Activated CD4-positive, alpha-beta T cell treated with anti-CD3 and anti-CD28 coated beads for 36 hours (primary cell): ENCODE data around the gene SEMA4G. TPM values are rescaled to one million over a fixed set of nuclear protein-coding genes. Genes with fewer than 3 reads are reported as not detected.

Experiments used
- ATAC-seq: fragments of 200-7000 bp; cut with Tn5 transposase; one replicate; pipeline ENCODE4 v1.10.0; 2021; ENCODE audit warnings: mild to moderate bottlenecking, moderate library complexity
- CTCF ChIA-PET: fragments of 350-600 bp; sonication (Branson Sonifier 250); formaldehyde crosslinking; loops from one replicate; lab custom pipeline; 2021; ENCODE audit warnings: antibody characterized with exemption; lab: Charles Lee
- POLR2A ChIA-PET: fragments of 350-600 bp; sonication (Branson Sonifier 250); formaldehyde crosslinking; loops from one replicate; lab custom pipeline; 2021; ENCODE audit warnings: antibody characterized with exemption, inconsistent platforms; lab: Charles Lee
- DNase-seq: peaks from one replicate; pipeline ENCODE4 v3.0.0-alpha.2; 2020
- H3K27ac Mint-ChIP-seq: one replicate; pipeline ENCODE4 v1.8.0; 2021; ENCODE audit warnings: mixed read lengths
- H3K27me3 Mint-ChIP-seq: one replicate; pipeline ENCODE4 v1.8.0; 2021; ENCODE audit warnings: mixed read lengths
- H3K36me3 Mint-ChIP-seq: one replicate; pipeline ENCODE4 v1.8.0; 2021; ENCODE audit warnings: low read depth, mixed read lengths
- H3K4me1 Mint-ChIP-seq: one replicate; pipeline ENCODE4 v1.8.0; 2021; ENCODE audit warnings: mixed read lengths
- H3K4me3 Mint-ChIP-seq: one replicate; pipeline ENCODE4 v1.8.0; 2021; ENCODE audit warnings: mild to moderate bottlenecking, moderate library complexity, mixed read lengths
- H3K9me3 Mint-ChIP-seq: one replicate; pipeline ENCODE4 v1.8.0; 2021; ENCODE audit warnings: low read depth, mixed read lengths
- intact Hi-C, 2 experiments: fragments of 100-400 bp; cut with DNase I in 1 of 2; cut with micrococcal nuclease in 1 of 2; formaldehyde crosslinking; loops; one replicate each; pipeline versions ENCODE4 v1.14.2 to v1.15.1; 2022 to 2024; cut with DNase I, micrococcal nuclease
- total RNA-seq, 2 experiments: library from RNA; stranded (reverse); gene quantifications; one replicate each; pipeline ENCODE4 v1.2.3, GENCODE V29; 2021

Gene SEMA4G
- total RNA-seq, 2 experiments from 2014 or later, result 0.62 to 0.84 TPM

DNA sequence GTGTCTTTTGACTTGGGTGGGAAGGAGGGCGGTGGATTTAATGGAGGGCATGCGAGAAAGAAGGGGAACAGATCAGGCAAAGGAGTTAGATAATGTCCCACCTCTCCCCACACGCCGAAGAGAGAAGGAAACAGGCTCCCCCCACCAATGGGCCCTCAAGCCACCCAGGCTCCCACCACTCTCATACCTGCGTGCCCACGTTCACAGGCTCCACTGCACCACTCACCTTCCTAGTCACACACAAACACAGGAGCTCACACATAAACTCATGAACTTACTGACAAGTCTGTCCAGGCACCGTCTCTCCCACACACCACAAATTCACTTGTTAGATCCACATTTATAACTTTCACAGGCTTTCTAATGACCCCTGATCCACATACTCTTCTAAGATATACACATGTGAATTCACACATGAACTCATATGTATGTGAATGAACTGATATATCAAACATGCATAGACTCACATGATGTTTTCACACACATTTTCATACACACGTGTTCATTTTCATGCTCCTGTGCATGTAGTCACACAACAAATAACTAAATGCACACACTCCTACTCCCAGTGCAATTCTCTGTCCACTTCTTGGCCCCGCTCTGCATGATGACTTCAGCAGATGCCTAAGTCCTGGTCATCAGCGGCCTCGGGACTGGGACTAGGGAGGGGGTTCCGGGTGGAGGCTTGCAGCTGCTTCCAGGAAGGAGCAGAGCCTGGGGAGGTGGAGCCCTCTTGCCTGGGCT lies 31.8 kb downstream of the SEMA4G start:
- Mint-ChIP-seq H3K36me3 (no peaks in the 10 kb centered on the region), H3K9me3 (no peaks in the 10 kb centered on the region), H3K27ac (peak overlapping the region; percentile 27), H3K4me3 (peak overlapping the region; percentile 50), H3K27me3 (no peaks in the 10 kb centered on the region), H3K4me1 (peaks cover 20% of the 10 kb centered on the region)
- ChIA-PET CTCF (interaction anchor here (0.7 kb wide), 1 partner anchor 18 kb away, joined by 3 read pairs; no protein-coding TSS in a partner anchor), POLR2A (no interaction called here)
- DNase-seq, result no peak
- ATAC-seq, result no peak
- intact Hi-C loops, result no loop called here

DNA sequence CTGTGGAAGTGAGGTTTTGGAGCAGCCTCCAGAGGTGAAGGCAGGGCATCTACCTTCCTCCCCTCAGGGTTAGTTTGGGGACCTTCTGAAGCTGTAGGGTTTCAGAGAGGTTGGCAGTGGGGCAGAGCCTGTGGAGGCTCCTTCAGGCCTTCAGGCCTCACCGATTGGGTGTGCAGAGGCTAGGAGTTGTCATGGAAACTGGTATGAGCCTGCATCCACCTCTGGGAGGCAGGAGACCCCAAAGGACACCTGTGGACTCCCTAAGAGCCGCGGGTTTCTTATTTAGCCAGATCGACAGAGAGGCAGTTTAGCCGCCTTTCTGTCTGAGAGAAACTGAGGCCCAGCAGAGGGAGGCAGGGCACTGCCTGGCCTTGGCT lies 32.3 kb downstream of the SEMA4G start:
- POLR2A ChIA-PET, result no interaction called here

DNA sequence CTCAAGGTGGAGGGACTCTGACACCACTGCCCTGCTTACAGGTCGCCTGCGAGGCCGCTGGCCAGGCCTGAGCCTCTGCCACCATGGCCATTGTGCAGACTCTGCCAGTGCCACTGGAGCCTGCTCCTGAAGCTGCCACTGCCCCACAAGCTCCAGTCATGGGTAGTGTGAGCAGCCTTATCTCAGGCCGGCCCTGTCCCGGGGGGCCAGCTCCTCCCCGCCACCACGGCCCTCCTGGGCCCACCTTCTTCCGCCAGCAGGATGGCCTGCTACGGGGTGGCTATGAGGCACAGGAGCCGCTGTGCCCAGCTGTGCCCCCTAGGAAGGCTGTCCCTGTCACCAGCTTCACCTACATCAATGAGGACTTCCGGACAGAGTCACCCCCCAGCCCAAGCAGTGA lies 33.2 kb downstream of the SEMA4G start:
- CTCF ChIA-PET, result interaction anchor here (1.2 to 2.4 kb wide), 3 partner anchors 11 to 17 kb away, joined by 3 to 13 read pairs (median 4); no protein-coding TSS in a partner anchor
- ATAC-seq (no peak), DNase-seq (no peak)
- H3K27ac Mint-ChIP-seq, result no peak overlapping the region
- no peaks in the 10 kb centered on the region for H3K27me3 Mint-ChIP-seq
- H3K4me3 Mint-ChIP-seq, result no peak overlapping the region
- H3K9me3 Mint-ChIP-seq, result no peaks in the 10 kb centered on the region
- H3K4me1 Mint-ChIP-seq, result peaks cover 13% of the 10 kb centered on the region
- H3K36me3 Mint-ChIP-seq, result no peaks in the 10 kb centered on the region
- POLR2A ChIA-PET, result no interaction called here
- intact Hi-C loops, result no loop called here

More for the DNA sequence above, 32.3 kb downstream of the SEMA4G start:
- Mint-ChIP-seq H3K27me3 (no peaks in the 10 kb centered on the region), H3K4me3 (no peak overlapping the region), H3K9me3 (no peaks in the 10 kb centered on the region), H3K36me3 (no peaks in the 10 kb centered on the region), H3K27ac (no peak overlapping the region), H3K4me1 (peaks cover 15% of the 10 kb centered on the region)
- CTCF ChIA-PET, result interaction anchor here (0.7 kb wide), 1 partner anchor 17 kb away, joined by 3 read pairs; no protein-coding TSS in a partner anchor
- intact Hi-C loops, result no loop called here
- DNase-seq (no peak), ATAC-seq (no peak)

- Mint-ChIP-seq H3K36me3 (no peaks in the 10 kb centered on the region), H3K4me3 (no peak overlapping the region), H3K27ac (no peak overlapping the region), H3K9me3 (no peaks in the 10 kb centered on the region), H3K4me1 (peaks cover 5% of the 10 kb centered on the region), H3K27me3 (no peaks in the 10 kb centered on the region)
- no peak for DNase-seq
- ChIA-PET POLR2A (no interaction called here), CTCF (interaction anchor here (0.7 to 2.4 kb wide), 10 partner anchors 11 to 958 kb away, joined by 3 to 13 read pairs (median 3); no protein-coding TSS in a partner anchor)
- no peak for ATAC-seq
- intact Hi-C loops, result no loop called here
Measured at GRCh38 chr10:101003639-101004206, 34.4 kb downstream of the SEMA4G start.

DNA sequence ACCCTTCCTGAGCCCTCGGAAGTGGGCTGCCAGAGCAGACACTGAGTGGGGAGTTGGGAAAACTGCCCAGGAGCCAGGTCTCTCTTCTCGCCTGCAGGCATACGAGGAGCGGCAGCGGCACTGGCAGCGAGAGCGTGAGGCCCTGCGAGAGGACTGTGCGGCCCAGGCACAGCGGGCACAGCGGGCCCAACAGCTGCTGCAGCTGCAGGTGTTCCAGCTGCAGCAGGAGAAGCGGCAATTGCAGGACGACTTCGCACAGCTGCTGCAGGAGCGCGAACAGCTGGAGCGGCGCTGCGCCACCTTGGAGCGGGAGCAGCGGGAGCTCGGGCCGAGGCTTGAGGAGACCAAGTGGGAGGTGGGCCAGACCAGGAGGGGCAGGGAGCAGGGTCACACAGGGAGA lies 36.1 kb downstream of the SEMA4G start:
- Mint-ChIP-seq H3K27me3 (no peaks in the 10 kb centered on the region), H3K4me3 (no peak overlapping the region), H3K4me1 (peaks cover 4% of the 10 kb centered on the region), H3K27ac (no peak overlapping the region), H3K36me3 (no peaks in the 10 kb centered on the region), H3K9me3 (no peaks in the 10 kb centered on the region)
- ChIA-PET POLR2A (no interaction called here), CTCF (interaction anchor here (1.1 kb wide), 1 partner anchor 10 kb away, joined by 4 read pairs; no protein-coding TSS in a partner anchor)
- intact Hi-C loops, result no loop called here
- no peak for DNase-seq
- ATAC-seq, result no peak

GRCh38 chr10:101005869-101006567 lies 36.7 kb downstream of the SEMA4G start:
- CTCF ChIA-PET, result interaction anchor here (0.6 to 1.7 kb wide), 4 partner anchors 9 to 29 kb away, joined by 3 to 6 read pairs (median 3); partner anchors contain the start of genes PDZD7 and SFXN3
- Mint-ChIP-seq H3K4me1 (peaks cover 2% of the 10 kb centered on the region), H3K9me3 (no peaks in the 10 kb centered on the region), H3K27ac (no peak overlapping the region), H3K36me3 (no peaks in the 10 kb centered on the region), H3K4me3 (no peak overlapping the region), H3K27me3 (no peaks in the 10 kb centered on the region)
- intact Hi-C loops, result no loop called here
- POLR2A ChIA-PET, result no interaction called here
- ATAC-seq (no peak), DNase-seq (no peak)

DNA sequence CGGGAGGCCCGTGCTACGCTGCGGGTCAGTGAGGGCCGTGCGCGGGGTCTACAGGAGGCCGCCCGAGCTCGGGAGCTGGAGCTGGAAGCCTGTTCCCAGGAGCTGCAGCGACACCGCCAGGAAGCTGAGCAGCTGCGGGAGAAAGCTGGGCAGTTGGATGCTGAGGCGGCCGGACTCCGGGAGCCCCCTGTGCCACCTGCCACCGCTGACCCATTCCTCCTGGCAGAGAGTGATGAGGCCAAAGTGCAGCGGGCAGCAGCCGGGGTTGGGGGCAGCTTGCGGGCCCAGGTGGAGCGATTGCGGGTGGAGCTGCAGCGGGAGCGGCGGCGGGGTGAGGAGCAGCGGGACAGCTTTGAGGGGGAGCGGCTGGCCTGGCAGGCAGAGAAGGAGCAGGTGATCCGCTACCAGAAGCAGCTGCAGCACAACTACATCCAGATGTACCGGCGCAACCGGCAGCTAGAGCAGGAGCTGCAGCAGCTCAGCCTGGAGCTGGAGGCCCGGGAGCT lies 37.3 kb downstream of the SEMA4G start:
- Mint-ChIP-seq H3K4me1 (no peaks in the 10 kb centered on the region), H3K27me3 (no peaks in the 10 kb centered on the region), H3K4me3 (no peak overlapping the region), H3K36me3 (no peaks in the 10 kb centered on the region), H3K27ac (no peak overlapping the region), H3K9me3 (no peaks in the 10 kb centered on the region)
- ChIA-PET POLR2A (no interaction called here), CTCF (interaction anchor here (0.6 to 2.2 kb wide), 8 partner anchors 9 to 95 kb away, joined by 3 to 10 read pairs (median 3); partner anchors contain the start of genes PDZD7 and SFXN3)
- intact Hi-C loops, result no loop called here
- ATAC-seq (no peak), DNase-seq (no peak)

- ChIA-PET CTCF (interaction anchor here (0.6 to 2.2 kb wide), 8 partner anchors 9 to 161 kb away, joined by 3 to 10 read pairs (median 3); partner anchors contain the start of genes PDZD7 and SFXN3), POLR2A (no interaction called here)
- ATAC-seq, result no peak
- Mint-ChIP-seq H3K4me3 (no peak overlapping the region), H3K36me3 (no peaks in the 10 kb centered on the region), H3K27ac (no peak overlapping the region), H3K4me1 (no peaks in the 10 kb centered on the region), H3K27me3 (no peaks in the 10 kb centered on the region), H3K9me3 (no peaks in the 10 kb centered on the region)
- intact Hi-C loops, result no loop called here
- no peak for DNase-seq
Measured at GRCh38 chr10:101007099-101007711, 37.9 kb downstream of the SEMA4G start.

DNA sequence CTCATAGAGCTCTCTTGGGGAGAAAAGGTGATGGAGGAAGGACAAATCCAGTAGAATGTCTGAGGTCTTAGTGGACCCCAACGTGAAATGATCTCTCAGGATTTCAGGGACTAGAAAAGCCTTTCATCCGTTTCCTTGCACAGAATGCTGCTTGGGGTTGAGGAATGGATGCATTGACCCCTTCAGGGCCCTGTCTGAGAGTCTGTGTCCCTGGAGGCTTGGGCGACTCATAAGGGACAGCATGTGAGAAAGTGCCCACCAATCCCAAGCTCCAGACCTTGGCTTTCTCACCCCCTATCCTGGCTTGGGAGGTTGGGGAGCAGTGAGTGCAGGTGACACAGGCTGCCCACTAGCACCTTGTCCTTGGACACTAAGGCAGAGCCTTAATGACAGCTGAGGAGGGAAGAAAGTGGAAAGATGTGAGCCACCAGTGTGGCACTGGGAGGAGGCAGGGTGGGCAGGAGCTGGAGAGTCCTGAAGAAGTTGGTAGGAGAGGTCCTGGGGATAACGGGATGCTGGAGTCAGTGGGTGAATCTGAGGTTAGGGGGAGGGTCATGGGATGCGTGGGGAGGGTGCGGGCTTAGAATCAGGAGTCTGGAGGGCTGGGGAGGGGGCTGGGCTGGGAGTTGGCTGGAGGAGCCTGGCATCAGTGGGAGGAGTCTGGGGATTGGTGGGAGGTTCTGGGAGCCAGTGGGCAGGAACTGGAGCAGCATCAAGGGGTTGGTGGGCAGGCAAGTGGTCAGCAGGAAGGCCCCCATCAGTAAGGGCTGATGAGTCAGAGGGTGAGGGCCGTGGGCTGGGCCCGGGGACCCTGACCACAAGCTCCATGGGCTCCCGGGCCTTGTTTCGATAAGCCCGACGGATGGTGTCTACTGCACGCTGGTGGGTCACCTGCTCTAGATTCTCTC lies 38.9 kb downstream of the SEMA4G start:
- H3K4me1 Mint-ChIP-seq, result peaks cover 7% of the 10 kb centered on the region
- ATAC-seq, result no peak
- H3K36me3 Mint-ChIP-seq, result no peaks in the 10 kb centered on the region
- H3K4me3 Mint-ChIP-seq, result no peak overlapping the region
- H3K27ac Mint-ChIP-seq, result no peak overlapping the region
- peaks cover under 1% of the 10 kb centered on the region for H3K27me3 Mint-ChIP-seq
- intact Hi-C loops, result no loop called here
- H3K9me3 Mint-ChIP-seq, result no peaks in the 10 kb centered on the region
- ChIA-PET POLR2A (no interaction called here), CTCF (interaction anchor here (0.6 to 2.2 kb wide), 5 partner anchors 10 to 162 kb away, joined by 3 to 10 read pairs (median 3); no protein-coding TSS in a partner anchor)
- no peak for DNase-seq

DNA sequence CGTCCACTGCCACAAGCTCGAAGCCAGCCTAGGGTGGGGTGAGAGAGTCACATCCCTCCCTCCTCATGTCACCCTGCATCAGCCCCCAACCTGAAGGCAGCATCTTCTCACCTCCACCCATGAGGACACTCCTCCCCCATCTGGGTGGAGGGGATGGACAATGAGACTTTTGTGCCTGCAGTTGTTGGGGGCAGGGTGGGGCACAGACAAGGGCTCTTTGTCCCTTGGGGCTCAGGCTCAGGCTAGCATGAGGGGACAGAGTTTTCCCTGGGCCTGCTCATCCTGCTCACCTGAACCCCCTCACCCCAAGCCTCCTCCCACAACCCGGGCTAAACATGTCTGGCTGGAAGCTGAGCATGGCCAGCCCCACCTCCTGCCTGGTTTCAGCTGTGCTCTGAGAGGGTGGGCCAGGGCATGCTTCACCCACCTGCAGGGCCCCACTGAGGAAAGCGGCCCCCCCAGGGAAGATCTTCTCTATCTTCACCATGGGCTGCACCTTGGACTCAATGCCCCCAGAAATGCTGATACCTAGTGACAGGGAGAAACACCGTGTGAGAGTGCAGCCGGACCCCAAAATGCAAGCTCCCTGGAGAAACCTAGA lies 39.6 kb downstream of the SEMA4G start:
- Mint-ChIP-seq H3K4me3 (no peak overlapping the region), H3K36me3 (no peaks in the 10 kb centered on the region), H3K4me1 (peaks cover 10% of the 10 kb centered on the region), H3K9me3 (no peaks in the 10 kb centered on the region), H3K27me3 (peaks cover 5% of the 10 kb centered on the region), H3K27ac (no peak overlapping the region)
- DNase-seq (no peak), ATAC-seq (no peak)
- POLR2A ChIA-PET, result no interaction called here
- CTCF ChIA-PET, result interaction anchor here (0.6 to 2.2 kb wide), 3 partner anchors 11 to 727 kb away, joined by 3 to 7 read pairs (median 4); no protein-coding TSS in a partner anchor
- intact Hi-C loops, result no loop called here
